Hepatocyte (in vitro differentiated cells): ENCODE measurements around the gene CAB39. TPM values are rescaled to one million over a fixed set of nuclear protein-coding genes. Genes with fewer than 3 reads are reported as not detected.

Experiments used
- DNase-seq: peaks from one replicate; pipeline ENCODE4 v3.0.0-alpha.2; 2016; ENCODE audit warnings: low spot score
- H2AFZ ChIP-seq: fragments of 200-600 bp; sonication (generic); 2 replicates; pipeline ENCODE4 v1.6.0; 2016; ENCODE audit warnings: antibody characterized with exemption, mild to moderate bottlenecking
- H3K27ac ChIP-seq: fragments of 200-600 bp; sonication (generic); 2 replicates; pipeline ENCODE4 v1.5.1; 2016; ENCODE audit warnings: mild to moderate bottlenecking
- H3K27me3 ChIP-seq: fragments of 200-600 bp; sonication (generic); 2 replicates; pipeline ENCODE4 v1.6.1; 2016
- H3K36me3 ChIP-seq: fragments of 200-600 bp; sonication (generic); replicated peaks from 2 replicates; pipeline ENCODE4 v1.5.1; 2016; ENCODE audit warnings: low read depth; ENCODE audit not compliant: insufficient read depth
- H3K4me1 ChIP-seq: fragments of 200-600 bp; sonication (generic); 2 replicates; pipeline ENCODE4 v1.5.1; 2016; ENCODE audit warnings: mild to moderate bottlenecking, moderate library complexity; ENCODE audit not compliant: insufficient read depth
- H3K4me2 ChIP-seq: fragments of 200-600 bp; sonication (generic); 2 replicates; pipeline ENCODE4 v1.6.0; 2016
- H3K4me3 ChIP-seq: fragments of 200-600 bp; sonication (generic); 2 replicates; pipeline ENCODE4 v1.5.1; 2016; ENCODE audit warnings: mild to moderate bottlenecking
- H3K79me2 ChIP-seq: fragments of 200-600 bp; sonication (generic); 2 replicates; pipeline ENCODE4 v1.6.0; 2017; ENCODE audit warnings: mild to moderate bottlenecking
- H3K9me2 ChIP-seq: fragments of 200-600 bp; sonication (generic); replicated peaks from 2 replicates; pipeline ENCODE4 v1.6.0; 2017; ENCODE audit warnings: mild to moderate bottlenecking; ENCODE audit not compliant: insufficient read depth
- H3K9me3 ChIP-seq: fragments of 200-600 bp; sonication (generic); 2 replicates; pipeline ENCODE4 v1.5.1; 2016; ENCODE audit warnings: low read depth, mild to moderate bottlenecking
- H4K20me1 ChIP-seq: fragments of 200-600 bp; sonication (generic); 2 replicates; pipeline ENCODE4 v1.6.0; 2016; ENCODE audit warnings: mild to moderate bottlenecking; ENCODE audit not compliant: insufficient read depth, poor library complexity, severe bottlenecking
- CTCF ChIP-seq: fragments of 200-600 bp; sonication (generic); IDR thresholded peaks from 2 replicates; pipeline ENCODE4 v1.5.1; 2016; ENCODE audit warnings: antibody characterized with exemption, mild to moderate bottlenecking; ENCODE audit not compliant: poor library complexity
- EZH2 ChIP-seq: fragments of 200-600 bp; sonication (generic); IDR thresholded peaks from 2 replicates; pipeline ENCODE4 v1.6.1; 2016; ENCODE audit warnings: antibody characterized with exemption, mild to moderate bottlenecking, borderline replicate concordance
- EZH2phosphoT487 ChIP-seq: fragments of 200-600 bp; sonication (generic); IDR thresholded peaks from one replicate; pipeline ENCODE4 v1.6.1; 2018; ENCODE audit warnings: antibody characterized with exemption, mild to moderate bottlenecking, low read depth, moderate library complexity; ENCODE audit not compliant: unreplicated experiment, severe bottlenecking
- WGBS: methylation state at CpG from one replicate; pipeline ENCODE4 v1.1.6; 2016; ENCODE audit warnings: low lambda C conversion rate; ENCODE audit errors: missing lambda C conversion rate; 5-methylcytosine and 5-hydroxymethylcytosine counted together
- polyA plus RNA-seq: library from polyadenylated mRNA; unstranded; fragments of >200 nt; fragmentation: Nextera tagmentation; extraction: Ambion mirVana; gene quantifications from 2 replicates; pipeline ENCODE4 v1.2.1, GENCODE V29; 2016
- total RNA-seq: library from RNA; depleted of rRNA; stranded (reverse); fragments of >200 nt; gene quantifications from 2 replicates; pipeline ENCODE4 v1.2.3, GENCODE V29; 2014

The CAB39 gene
- total and polyA plus RNA-seq, 2 experiments from 2014 or later: 38.5 to 84.4 TPM

GRCh38 chr2:230719340-230719739, 6.7 kb downstream of the CAB39 start:
- Histone ChIP-seq H3K27me3 (no peaks in the 10 kb centered on the region), H3K36me3 (no peaks in the 10 kb centered on the region), H3K9me2 (no peaks in the 10 kb centered on the region), H3K9me3 (no peaks in the 10 kb centered on the region), H3K4me2 (no peak overlapping the region), H3K4me3 (no peak overlapping the region), H4K20me1 (peaks cover 83% of the 10 kb centered on the region), H2AFZ (no peak overlapping the region), H3K79me2 (peaks cover 100% of the 10 kb centered on the region), H3K4me1 (peaks cover 21% of the 10 kb centered on the region), H3K27ac (no peak overlapping the region)
- no peak for DNase-seq
- TF ChIP-seq EZH2phosphoT487: no peak
- no peak for TF ChIP-seq EZH2
- no peak for TF ChIP-seq CTCF
- WGBS: 92% methylated on average over 3 of the region's 3 CpGs

- H3K27me3 ChIP-seq: no peaks in the 10 kb centered on the region
- peaks cover 97% of the 10 kb centered on the region for H3K79me2 ChIP-seq
- H3K4me1 ChIP-seq: peaks cover 5% of the 10 kb centered on the region
- no peak overlapping the region for H3K27ac ChIP-seq
- H3K4me3 ChIP-seq: no peak overlapping the region
- TF ChIP-seq EZH2phosphoT487 (no peak), EZH2 (no peak), CTCF (no peak)
- H3K4me2 ChIP-seq: no peak overlapping the region
- 56% methylated on average over 1 of the region's 1 CpG for WGBS
- H3K36me3 ChIP-seq: no peaks in the 10 kb centered on the region
- no peaks in the 10 kb centered on the region for H3K9me2 ChIP-seq
- no peak for DNase-seq
- H3K9me3 ChIP-seq: no peaks in the 10 kb centered on the region
- H2AFZ ChIP-seq: no peak overlapping the region
- H4K20me1 ChIP-seq: peaks cover 67% of the 10 kb centered on the region
Observed at GRCh38 chr2:230721712-230722111, 9.1 kb downstream of the CAB39 start.

DNA sequence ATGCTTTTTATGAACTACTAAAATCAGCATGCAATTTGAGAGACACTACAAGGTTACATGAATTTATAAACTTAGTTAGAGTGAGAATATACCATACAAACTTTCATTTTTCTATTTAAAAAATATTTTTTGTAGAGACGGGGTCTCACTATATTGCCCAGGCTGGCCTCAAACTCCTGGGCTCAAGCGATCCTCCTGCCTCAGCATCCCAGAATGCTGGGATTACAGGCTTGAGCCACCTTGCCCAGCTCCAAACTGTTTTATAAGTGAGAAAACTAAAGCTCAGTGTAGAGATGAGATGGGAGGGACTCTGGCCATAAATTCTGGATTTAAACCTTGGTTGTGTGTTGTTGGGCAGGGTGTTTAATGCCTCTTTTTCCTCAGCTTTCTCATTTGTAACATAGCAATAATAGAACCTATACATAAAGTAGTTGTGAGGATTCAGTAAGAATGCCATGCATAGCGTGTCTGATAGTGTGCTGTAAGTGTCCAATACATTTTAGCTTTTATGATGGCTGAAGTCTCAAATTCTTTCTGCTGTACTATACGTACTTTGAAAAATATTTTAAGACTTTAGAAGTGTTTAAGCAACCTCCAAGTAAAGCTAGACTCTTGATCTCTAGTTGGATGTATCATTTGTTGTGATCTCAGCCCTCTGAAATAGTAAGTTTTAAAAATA, 9.7 kb downstream of the CAB39 start:
- H3K79me2 ChIP-seq: peaks cover 97% of the 10 kb centered on the region
- 92% methylated on average over 4 of the region's 4 CpGs for WGBS
- no peak overlapping the region for H3K27ac ChIP-seq
- no peak overlapping the region for H2AFZ ChIP-seq
- no peaks in the 10 kb centered on the region for H3K9me3 ChIP-seq
- H3K4me3 ChIP-seq: no peak overlapping the region
- no peak for TF ChIP-seq CTCF
- no peak for TF ChIP-seq EZH2phosphoT487
- no peak for TF ChIP-seq EZH2
- H3K27me3 ChIP-seq: no peaks in the 10 kb centered on the region
- H3K4me2 ChIP-seq: no peak overlapping the region
- no peak for DNase-seq
- H3K36me3 ChIP-seq: no peaks in the 10 kb centered on the region
- H3K4me1 ChIP-seq: peaks cover 5% of the 10 kb centered on the region
- no peaks in the 10 kb centered on the region for H3K9me2 ChIP-seq
- peaks cover 65% of the 10 kb centered on the region for H4K20me1 ChIP-seq
